Stimulated activated CD4-positive, alpha-beta T cell treated with anti-CD3 and anti-CD28 coated beads, Interleukin-12 subunit alpha, Interleukin-12 subunit beta, amount 100 ng/mL, for 4 hours (primary cell): ENCODE data around the gene WBP1L.

ENCODE experiments used
- DNase-seq: peaks from one replicate; pipeline ENCODE4 v3.0.0-alpha.2; 2020

The WBP1L gene

DNA sequence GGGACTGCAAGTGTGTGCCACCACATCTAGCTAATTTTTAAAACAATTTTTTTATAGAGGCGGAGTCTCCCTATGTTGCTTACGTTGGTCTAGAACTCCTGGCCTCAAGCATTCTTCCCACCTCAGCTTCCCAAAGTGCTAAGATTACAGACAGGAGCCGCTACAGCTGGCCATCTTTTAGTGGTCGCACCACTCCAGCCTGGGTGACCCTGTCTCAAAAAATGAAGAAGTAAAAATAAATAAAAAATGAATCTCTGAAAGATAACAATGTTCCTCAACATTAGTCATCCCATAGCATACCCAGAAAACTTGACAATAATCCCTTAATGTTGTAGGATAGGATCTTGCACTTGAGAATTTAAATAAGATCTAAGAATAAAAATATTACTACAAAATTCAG lies 18.2 kb downstream of the WBP1L start:
- DNase-seq: no peak

DNA sequence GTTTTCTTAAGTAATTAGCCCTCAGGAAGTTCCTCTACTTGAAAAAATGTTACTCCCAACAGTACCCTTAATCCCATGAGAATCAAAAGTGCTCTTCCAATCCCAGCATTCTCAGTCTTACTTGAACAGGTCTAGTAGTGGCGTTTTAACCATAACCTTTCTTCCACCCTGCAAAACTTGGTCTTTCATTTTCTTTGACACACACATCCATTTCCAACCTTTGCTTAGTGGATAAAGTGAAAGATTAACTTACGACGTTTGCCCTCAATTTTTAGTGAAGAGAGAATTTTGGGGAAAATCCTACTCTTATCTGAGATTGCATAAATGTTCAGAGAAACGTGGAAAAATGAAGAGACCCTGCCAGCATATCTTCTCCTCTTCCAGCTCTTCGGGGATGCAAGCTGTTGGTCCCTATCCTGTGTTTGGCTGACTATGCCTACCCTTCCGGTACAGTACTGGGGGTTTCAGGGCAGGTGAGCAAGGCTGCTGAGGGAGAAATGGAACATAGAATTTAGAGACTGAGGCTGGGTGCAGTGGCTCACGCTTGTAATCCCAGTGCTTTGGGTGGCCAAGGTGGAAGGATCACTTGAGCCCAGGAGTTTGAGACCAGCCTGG lies 18.8 kb downstream of the WBP1L start:
- no peak for DNase-seq

DNA sequence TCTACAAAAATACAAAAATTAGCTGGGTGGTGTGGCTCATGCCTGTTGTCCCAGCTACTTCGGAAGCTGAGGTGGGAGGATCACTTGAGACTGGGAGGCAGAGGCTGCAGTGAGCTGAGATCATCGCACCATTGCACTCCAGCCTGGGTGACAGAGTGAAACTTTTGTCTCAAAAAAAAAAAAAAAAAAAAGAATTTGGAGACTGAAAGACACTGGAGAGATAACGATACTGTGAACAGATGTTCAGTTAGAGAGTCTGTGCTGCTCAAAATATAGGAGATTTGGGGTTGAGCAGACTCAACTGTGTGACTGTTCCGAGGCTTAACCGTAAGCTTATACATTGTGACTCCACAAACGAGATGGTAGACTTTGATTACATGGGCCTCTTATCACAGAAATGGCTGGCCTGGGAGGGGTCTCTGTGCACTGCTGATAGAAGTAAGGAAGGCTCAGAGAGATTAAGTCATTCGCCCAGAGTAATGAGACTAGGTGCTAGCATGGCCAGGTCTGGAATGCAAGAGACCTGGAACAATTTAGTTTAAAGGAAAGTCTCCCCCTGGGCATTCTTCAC lies 19.4 kb downstream of the WBP1L start:
- no peak for DNase-seq

DNA sequence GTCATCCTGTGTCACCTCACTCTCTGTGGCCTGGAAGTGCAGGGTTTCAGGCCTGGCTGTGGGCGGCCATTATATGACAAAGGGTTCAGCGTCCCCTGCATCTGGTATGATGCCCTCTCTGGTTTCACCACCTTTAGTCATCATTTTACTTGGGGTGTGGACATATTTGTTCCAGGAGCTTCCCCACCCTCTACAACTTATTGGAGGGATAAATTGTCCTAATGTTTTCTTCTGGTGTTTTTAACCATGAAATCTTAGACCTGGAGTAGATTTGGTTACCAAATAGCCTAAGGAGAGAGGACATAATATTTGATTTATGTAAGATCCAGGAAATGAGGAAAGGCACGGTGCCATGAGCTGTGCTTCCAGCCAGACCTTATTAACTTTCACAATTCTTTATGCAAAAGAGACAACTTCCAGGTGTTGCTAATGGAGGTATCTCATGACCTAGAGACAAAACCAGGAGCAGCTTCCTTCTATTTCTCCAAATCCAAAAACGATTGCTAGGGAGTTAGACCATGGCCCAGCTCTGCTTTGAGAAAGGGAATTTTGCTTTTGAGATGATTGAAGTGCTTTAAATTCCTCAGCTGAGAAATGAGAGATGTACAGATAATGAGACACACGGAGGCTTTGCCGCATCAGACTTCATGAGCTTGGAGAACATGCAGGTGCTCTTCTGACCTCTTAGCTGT lies 20.9 kb downstream of the WBP1L start:
- DNase-seq: no peak

DNA sequence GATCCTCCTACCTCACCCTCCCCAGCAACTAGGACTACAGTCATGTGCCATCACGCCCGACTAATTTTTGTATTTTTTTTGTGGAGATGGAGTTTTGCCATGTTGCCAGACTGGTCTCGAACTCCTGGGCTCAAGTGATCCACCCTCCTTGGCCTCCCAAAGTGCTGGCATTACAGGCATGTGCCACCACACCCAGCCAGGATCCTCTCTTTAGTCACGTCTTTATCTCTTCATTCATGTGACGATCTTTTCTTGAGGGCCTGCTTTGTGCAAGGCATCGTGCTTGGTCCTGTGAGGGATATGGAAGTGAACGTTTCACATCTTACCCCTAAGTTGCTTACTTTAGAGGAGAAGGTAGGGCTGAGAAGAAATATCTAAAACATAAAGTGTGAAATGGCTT lies 21.6 kb downstream of the WBP1L start:
- DNase-seq: no peak

DNA sequence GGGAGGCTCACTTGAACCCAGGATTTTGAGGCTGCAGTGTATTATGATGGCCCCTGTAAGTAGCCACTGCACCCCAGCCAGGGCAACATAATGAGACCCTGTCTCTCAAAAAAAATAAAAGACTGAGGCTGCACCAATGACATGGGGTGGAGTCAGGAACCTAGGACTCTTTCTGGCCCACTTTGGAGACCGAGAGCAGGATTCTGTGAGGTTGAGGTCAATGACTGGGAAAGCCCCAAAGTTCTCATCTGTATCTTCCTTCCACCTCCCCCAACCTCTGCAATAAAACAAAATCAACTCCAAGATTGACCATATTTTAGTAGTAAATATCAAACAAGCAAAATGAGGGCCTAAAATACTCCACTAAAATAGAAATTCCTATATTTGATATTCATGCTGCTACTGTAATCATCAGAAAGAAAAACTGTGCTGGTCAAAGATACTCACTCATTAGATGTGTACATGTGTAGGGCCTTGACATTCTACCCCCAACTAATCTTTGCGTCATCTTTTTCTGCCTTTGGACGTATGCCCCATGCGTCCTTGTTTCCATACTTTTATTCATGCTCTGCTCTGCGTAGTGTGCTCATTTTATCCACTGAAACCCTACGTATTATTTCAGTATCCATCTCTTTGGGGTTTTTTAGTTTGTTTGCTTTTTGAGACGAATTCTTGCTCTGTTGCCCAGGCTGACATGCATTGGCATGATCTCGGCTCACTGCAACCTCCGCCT lies 23.8 kb downstream of the WBP1L start:
- DNase-seq: no peak

DNA sequence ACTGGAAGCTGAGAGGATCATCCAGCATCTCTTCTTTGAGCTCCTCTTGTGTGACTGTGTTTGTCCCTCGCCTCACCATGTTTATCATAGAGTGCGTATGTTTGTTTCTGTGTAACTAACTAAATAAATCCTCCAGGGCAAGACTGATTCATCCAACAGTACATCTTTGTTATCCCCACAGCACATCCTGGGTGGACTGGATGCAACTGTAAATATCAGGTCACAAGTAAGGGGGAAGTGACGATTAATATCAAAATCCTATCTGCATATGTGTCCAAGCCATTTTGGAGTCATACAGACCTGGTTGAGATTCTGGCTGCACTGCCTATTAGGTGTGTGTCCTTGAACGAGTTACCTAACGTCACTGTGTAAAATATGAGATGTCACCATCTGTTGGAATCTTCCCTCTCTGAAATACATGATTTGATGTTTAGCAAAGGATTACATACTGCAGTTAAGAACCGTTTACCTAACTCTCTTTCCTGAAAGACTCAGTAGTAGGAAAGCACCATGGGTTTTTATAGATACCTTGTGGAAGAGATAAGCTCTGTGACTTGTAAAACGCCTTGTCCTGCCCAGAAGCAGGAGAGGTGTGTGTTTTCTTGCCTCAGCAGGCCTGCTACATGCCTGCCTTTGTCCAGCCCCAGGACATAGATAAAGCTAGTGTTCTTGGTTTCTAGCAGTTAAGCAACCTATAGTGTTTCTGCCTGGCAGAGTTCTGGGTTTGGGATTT lies 25.8 kb downstream of the WBP1L start:
- no peak for DNase-seq

DNA sequence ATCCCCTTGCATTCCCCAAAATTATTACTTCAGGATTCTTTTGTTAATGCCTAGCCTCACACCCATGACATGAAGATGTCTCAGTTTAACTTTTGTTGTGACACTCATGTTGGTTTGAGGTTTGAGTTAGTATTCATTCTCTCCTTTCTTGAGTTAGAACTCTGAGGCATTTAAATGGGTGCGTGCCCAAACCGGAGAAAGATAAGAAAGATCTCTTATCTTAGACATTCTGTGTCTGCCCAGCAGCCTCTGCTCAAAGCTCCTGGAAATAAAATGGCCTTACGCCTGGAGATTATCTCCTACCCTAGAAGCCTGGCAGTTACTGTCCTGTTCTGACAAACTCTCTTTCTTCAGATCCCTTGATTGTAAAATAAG lies 26.3 kb downstream of the WBP1L start:
- no peak for DNase-seq

DNA sequence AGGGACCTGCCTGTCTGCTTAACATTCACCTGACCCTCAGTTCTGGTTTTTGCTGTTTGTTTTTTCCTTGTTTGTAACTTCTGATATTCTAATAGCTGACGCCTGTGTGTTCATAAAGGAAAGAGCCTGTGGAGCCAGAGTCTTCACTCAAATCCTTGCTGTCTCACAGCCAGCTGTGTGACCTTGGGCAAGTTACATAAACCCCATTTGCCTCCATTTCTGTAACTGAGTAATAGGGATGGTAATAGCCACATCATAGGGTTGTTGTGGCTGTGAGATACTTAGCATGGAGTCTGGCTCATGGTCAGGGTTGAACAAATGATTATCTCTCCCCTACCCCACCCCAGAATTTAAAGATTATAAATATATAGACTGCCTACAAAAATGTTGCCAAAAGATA lies 27.0 kb downstream of the WBP1L start:
- no peak for DNase-seq

DNA sequence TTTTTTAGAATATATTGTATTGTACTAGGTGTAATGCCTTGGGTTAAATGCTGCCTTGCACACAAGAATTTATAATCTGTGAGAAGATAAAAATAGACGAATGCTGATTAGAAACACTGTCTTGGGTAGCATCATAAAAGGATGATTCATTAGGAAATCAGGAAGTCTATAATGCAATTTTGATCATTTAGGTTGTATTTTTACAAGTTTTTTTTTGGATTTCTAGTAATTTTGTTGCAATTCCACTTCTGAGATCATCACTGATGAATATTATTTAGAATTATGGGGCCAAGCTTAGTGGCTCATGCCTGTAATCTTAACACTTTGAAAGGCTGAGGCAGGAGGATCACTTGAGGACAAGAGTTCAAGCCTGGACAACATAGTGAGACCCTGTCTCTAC lies 29.6 kb downstream of the WBP1L start:
- no peak for DNase-seq

DNA sequence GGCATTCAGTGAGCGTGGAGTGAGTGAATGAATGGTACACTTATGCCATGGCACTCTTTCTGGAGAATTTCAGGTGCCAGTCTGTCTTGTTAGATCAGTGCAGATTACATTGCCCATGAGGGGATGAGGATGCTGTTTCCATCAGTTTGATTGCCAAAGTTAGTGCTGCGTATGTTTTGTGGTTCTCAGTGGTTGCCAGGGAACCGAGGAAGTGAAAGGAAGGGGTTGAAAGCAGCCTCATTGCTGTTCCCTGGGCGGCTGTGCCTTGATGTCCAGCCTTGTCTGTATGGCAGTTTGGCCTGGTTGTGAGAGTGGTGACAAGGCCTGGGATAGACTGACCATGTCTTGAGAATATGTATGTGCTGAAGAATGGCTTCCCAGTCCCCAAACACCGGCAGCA lies 30.2 kb downstream of the WBP1L start:
- no peak for DNase-seq

DNA sequence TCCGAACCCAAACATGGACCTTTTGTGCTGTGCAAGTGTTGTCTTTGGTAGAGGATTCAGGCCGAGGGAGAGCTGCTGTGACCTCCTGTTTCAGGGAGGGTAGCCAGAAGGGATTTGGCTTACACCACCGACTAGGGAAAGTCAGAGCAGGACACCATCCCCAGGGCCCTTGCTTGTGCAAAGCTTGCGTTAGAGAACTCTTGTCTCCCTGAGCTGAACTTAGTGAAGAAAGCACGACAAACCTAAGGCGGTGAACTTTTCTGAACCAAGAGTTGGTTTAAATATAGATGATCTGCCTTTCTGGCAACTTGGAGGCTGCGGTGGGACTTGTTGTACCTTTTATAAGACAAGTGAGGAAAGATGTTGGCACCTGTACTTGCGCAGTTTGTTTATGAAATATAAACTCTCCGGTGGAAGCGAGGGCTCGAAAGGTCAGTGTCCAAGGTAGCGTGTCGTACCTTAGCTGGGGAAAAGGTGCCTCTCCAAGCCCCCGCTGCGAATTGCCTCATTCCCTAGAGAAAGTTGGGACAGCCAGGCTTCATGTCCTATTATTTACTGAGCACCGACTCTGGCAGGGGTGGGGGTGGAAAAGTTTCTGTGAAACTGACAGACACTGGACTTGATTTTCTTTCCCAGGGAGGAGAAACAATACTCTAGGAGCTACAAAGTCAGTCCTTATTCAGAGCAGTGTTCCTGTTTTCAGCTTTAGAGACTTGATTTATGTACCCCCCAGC lies 31.6 kb downstream of the WBP1L start:
- no peak for DNase-seq

DNA sequence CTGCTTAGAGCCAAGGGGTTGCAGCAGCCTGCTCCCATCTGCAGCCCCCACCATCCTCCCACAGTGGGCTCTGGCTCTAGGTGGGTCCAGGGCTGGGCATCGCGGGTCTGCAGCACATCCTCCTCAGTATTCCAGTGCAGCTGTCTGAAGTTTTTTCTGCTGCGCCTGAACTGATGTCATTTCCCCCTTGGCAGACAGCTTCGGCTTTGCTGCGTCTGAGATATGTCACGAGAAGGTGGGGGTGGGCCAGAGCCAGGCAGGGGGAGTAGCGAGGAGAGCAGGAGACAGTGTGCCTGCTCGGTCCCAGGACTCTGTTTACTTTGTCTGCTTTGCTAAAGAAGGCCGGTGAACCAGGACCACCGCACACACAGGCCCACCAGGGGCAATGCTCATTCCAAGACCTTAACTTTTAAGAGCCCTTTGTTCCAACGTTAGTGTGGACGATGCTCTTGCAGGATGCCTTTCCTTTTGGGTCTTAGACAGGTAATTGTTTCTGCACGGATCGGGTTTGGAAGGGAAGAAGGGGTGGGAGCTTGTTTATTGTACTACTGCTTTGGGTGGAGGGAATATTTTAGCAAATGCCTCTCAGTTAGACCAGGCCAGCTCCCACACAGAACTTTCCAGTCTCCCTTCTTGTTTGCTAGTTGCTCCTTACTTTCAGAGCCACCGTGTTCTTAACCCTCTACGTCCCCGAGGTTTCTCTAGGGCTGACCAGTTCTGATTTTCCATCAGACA lies 32.4 kb downstream of the WBP1L start:
- DNase-seq: peak; percentile 8

DNA sequence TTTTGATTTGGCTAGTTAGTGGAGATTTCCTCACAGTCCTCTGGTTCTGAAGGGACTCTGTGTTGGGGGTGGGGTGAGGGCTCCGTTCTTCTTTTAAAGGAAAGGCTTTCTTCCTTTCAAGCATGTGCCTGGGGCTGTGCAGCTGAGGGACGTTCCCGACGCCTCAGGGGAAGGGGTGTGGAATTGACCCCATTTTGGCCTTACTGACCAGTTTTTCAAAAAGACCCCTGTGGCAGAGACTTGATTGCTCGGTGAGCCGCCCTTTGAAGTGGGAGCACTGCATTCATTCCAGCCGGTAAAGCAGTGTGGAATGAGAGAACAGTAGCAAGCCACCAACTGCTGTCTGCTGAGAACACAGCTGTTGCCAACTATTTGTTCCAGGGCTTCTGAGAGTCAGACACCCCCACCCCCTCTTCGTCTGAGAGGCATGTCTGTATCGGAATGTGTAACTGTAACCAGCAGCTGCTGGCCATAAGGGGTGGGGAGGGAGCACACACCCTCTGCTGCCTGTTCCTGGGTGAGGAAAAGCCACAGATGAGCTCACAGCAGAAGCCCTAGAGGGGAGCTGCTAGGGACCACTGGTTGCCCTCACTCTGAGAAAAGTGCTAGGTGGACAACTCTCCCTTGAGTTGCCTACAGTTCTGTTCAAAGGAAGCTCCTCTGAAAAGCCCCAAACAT lies 33.2 kb downstream of the WBP1L start:
- no peak for DNase-seq

DNA sequence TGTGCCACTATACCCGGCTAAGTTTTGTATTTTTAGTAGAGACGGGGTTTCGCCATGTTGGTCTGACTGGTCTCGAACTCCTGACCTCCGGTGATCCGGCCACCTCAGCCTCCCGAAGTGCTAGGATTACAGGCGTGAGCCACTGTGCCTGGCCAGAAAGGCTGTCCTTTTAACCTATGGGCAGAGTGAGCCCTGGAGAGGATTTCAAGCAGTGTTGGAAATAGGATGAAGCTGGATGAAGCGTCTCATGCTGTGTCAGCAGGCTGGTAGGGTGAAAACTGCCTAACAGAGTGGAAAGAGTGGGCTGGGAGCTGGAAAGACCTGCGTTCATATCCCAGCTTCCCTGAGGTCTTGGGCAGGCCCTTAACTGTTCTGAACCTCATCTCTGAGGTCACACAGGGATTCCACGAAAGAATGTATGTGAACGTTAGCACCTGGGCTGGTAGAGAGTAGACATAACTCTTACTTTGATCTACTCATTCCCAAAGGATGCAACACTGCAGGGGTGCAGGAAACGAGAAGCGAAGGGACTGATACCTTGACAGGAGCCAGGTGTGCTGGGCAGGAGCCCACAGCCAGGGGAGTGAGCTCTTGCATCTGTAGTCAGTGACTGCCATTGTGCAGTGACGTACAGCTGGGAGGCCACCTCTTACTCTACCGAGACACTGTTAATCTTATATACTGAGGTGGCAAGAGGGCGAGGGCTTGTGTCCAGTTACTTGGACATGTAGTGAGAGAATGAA lies 34.1 kb downstream of the WBP1L start:
- no peak for DNase-seq

DNA sequence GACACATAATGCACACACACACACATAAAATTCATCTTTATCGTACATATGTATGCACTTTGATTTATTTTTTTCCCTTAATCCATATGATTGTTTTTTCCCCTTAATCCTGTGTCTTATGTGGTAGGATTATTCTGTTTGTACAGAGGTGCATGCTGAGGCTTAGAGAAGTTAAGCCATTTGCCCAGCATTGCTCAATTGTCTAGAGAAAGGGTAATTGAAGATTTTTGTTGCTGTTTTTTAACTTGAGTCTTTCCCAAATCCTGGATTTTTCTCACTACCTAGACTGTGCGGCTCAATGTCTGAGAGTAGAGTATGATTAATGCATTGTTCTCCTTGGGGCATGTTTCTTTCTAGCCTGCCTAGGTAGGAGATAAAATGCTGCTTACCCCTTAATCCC lies 35.0 kb downstream of the WBP1L start:
- DNase-seq: no peak

DNA sequence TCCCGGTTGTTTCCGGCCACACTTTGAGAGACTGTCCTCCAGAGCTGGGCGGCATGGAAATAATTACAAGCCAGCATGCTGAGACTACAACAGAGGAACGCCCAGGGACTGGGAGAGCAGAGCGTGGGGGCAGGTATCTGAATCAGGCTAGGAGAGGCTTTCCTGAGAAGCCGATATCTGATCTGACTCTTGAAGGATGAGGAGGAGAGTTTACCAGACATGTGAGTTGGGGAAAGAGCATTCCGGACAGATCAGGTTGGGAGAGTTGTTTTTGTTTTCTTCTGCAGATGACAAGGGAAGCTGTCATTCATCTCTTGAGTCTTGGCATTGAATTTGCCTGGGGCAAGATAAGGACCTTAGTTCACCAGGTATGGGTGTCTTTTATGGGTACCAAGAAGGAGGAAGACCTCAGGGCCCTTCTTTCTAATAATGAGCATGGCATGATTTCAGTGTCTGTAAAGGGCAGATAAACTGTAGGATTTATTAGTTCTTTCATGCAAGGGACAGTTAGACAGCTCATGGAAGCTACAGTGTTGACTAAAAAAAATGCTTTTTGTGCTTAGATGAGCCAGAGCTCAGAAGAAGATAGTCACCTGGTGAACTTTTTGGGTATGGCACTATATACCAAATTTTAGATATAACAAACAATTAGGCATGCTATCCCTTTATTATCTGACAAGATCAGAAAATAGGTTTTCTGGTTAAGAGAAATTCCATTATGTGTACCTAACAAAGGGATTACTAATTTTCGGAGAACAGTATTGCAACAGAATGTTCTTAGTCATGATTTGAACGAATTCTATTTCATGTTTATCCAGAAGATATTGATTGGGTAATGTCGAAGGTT lies 36.2 kb downstream of the WBP1L start:
- DNase-seq: no peak

DNA sequence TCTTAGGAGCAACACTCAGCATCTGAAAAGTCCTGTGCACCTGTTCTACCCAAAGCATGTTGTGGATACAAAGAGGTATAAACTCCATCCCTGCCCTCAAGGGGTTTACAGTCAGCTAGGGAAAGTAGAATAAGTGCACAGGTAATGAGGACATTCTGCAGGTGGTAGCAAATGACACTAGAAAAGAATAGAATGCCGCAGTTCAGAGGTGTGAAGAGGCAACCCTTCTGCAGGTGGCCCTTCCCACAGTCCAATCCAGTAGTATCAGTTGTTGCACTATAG lies 36.7 kb downstream of the WBP1L start:
- no peak for DNase-seq

DNA sequence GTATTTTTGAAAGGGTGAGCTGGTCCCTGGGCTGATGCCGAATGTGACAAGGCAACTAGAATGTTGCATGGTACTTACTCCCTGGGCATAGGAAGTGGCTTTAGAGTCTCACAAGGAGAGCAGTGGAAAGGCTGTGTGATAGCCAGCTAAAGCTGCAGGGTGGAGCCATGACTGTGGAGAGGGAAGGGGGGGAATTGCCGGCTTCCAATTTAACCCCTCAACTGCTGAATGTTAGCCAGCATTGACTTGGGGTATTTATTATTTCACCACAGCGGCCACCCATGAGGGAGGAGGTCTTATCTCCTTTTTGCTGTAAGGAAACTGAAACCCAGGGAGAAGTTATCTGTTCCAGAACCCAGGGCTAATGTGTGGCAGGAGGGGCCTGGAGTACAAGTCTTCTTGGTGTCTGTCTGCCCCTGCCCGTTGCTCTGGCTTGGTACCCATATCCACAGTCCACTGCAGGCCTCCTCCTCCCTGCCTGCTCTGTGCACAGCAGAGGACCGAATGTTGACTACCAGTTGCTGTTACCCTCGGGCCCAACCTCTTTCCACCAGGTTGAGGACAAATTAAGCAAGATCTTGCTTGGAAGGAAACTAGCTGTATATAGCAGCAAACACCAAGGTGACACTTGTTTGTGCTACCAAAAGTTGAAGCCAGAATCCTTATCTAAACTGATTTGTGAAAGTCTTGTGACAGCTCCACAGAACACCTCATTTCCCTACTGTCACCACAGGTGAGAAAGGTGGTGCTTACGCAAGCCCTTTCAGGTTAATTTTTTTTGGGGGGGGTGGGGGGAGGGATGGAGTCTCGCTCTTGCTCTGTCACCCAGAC lies 37.6 kb downstream of the WBP1L start:
- DNase-seq: no peak
